ENCODE measurements around the gene SLC20A1. TPM values are rescaled to one million over a fixed set of nuclear protein-coding genes. Genes with fewer than 3 reads are reported as not detected.
A peak's percentile ranks its signal among the peaks of the same experiment; 100 is the strongest.
"Not testable (repeated sequence)": the region's sequence is repeated elsewhere in the genome, so short reads cannot be mapped to it uniquely, and the experiment has no call there.

SLC20A1 gene
- polyA plus RNA-seq, 1 donor from 2014 or later: 19.3 TPM

DNA sequence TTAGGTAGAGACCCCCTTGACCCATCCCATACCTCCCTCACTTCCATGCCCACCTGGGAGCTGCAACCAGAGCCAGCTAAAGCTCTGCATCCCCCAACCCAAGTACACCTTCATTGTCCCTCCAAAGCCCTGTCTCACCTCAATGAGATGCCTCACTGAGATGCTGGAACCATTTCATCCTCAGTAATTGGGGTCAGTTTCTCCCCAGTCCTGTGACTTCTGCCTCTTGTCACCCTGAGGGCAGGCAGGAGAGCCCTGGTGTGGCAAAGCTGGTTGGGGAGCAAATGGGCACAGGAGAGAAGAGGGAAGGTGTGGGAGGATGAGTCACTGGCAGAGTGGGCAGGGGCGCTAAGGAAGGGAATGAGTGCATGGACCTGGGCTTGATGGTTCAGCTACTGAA is 47.2 kb downstream of the SLC20A1 start:
- Mint-ChIP-seq H3K27me3 (no peaks in the 10 kb centered on the region), H3K27ac (peak overlapping the region in 1 of 3 donors; percentile 13), H3K4me1 (peaks cover 6 to 22% (median 12%) of the 10 kb centered on the region in 3 donors), H3K4me3 (no peak overlapping the region), H3K36me3 (no peaks in the 10 kb centered on the region), H3K9me3 (peaks cover 0 to 2% (median 0%) of the 10 kb centered on the region in 3 donors)

- Mint-ChIP-seq H3K4me3 (peak overlapping the region in 1 of 4 donors; percentile 74), H3K27ac (no peak overlapping the region), H3K4me1 (peaks cover 6 to 22% (median 15%) of the 10 kb centered on the region in 3 donors), H3K27me3 (no peaks in the 10 kb centered on the region), H3K9me3 (peaks cover 0 to 2% (median 0%) of the 10 kb centered on the region in 3 donors), H3K36me3 (no peaks in the 10 kb centered on the region)
Measured at GRCh38 chr2:112693596-112693995, 47.9 kb downstream of the SLC20A1 start.

GRCh38 chr2:112694182-112694581 is 48.4 kb downstream of the SLC20A1 start:
- peaks cover 0 to 2% (median 0%) of the 10 kb centered on the region in 3 donors for H3K9me3 Mint-ChIP-seq
- H3K36me3 Mint-ChIP-seq: no peaks in the 10 kb centered on the region
- no peak overlapping the region for H3K27ac Mint-ChIP-seq
- H3K4me3 Mint-ChIP-seq: no peak overlapping the region
- no peaks in the 10 kb centered on the region for H3K27me3 Mint-ChIP-seq
- H3K4me1 Mint-ChIP-seq: peaks cover 11 to 28% (median 20%) of the 10 kb centered on the region in 3 donors

DNA sequence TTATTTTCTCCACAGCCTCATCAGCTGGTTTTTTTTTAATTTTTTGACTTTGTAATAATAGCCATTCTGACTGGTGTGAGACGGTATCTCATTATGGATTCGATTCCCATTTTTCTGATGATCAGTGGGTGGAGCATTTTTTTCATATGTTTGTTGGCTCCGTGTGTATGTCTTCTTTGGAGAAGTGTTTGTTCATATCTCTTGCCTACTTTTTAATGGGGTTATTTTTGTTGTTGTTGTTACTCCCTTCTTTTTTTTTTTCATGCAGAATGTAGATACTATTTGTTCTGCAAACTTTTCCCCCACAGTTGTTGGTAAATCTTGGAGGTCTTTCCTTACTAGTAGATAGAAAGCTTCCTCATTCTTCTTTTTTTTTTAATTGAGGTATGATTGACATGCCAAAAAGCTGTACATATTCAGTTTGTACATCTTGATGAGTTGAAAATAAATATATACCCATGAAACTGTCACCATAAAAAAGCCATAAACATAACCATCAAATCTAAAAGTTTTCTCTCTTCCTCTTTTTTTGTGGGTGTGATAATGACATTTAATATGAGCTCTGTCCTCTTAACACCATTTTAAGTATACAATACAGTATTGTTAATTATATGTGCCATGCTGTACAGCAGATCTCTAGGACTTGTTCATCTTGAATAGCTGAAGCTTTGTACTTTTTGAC is 53.2 kb downstream of the SLC20A1 start:
- Mint-ChIP-seq H3K36me3 (no peaks in the 10 kb centered on the region), H3K4me1 (peaks cover 30 to 38% (median 31%) of the 10 kb centered on the region in 3 donors), H3K4me3 (peak overlapping the region in 3 of 4 donors; percentile 19 to 37 (median 26)), H3K9me3 (peaks cover 0 to 2% (median 0%) of the 10 kb centered on the region in 3 donors), H3K27me3 (no peaks in the 10 kb centered on the region), H3K27ac (peak overlapping the region; percentile 54 to 95 (median 90))

DNA sequence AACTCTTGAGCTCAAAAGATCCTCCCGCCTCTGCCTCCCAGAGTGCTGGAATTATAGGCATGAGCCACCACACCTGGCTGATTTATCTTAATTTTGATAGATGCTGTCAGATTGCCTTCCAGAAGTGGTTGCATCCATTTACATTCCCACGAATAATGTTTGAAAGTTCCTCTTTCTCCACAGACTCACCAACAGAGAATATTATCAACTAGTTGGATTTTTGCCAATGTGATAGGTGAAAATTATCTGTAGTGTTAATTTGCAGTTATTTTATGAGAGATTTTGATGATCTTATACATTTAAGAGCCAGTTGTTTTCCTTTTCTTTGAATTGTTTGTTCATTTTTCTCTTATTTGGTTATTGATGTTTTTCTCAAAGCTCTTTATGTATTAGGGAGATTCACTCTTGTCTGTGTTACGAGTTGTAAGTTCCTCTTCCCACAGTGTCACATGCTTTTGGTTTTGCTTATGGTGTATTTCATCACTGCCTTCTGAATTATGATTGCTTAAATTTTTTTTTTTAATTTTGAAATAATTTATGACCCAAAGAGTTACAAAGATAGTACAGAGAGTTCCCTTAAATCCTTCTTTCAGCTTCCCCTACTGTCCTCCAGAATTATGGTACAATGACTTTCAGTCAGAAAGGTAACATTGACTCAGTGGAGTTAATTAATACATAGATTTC is 54.4 kb downstream of the SLC20A1 start:
- peaks cover 0 to 2% (median 0%) of the 10 kb centered on the region in 3 donors for H3K9me3 Mint-ChIP-seq
- H3K27ac Mint-ChIP-seq: peak overlapping the region; percentile 90 to 95 (median 94)
- H3K36me3 Mint-ChIP-seq: no peaks in the 10 kb centered on the region
- H3K4me3 Mint-ChIP-seq: peak overlapping the region; percentile 47 to 68 (median 61)
- H3K27me3 Mint-ChIP-seq: no peaks in the 10 kb centered on the region
- peaks cover 31 to 38% (median 32%) of the 10 kb centered on the region in 3 donors for H3K4me1 Mint-ChIP-seq

DNA sequence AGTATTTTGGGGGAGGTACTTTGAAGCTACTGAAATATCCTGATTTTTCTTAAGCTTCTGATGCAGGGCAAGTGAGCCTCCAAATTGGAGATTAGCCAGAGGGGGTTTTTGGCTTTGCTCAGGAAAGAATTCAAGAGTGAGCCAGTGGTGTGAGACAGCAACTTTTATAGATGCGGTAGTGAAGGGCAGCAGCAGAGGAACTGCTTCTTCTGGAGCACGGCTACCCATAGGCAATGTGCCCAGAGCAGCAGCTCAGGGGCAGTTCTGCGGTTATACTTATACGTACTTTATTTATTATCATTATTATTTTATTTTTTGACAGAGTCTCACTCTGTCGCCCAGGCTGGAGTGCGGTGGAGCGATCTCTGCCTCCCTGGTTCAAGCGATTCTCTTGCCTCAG is 55.3 kb downstream of the SLC20A1 start:
- peaks cover 0 to 2% (median 0%) of the 10 kb centered on the region in 3 donors for H3K9me3 Mint-ChIP-seq
- no peaks in the 10 kb centered on the region for H3K36me3 Mint-ChIP-seq
- peak overlapping the region; percentile 90 to 95 (median 94) for H3K27ac Mint-ChIP-seq
- peaks cover 36 to 44% (median 41%) of the 10 kb centered on the region in 3 donors for H3K4me1 Mint-ChIP-seq
- H3K4me3 Mint-ChIP-seq: peak overlapping the region in 3 of 4 donors; percentile 42 to 72 (median 68)
- peaks cover 2% of the 10 kb centered on the region for H3K27me3 Mint-ChIP-seq

GRCh38 chr2:112703684-112704083 is 57.9 kb downstream of the SLC20A1 start:
- peaks cover 58 to 62% (median 59%) of the 10 kb centered on the region in 3 donors for H3K4me1 Mint-ChIP-seq
- H3K4me3 Mint-ChIP-seq: no peak overlapping the region
- no peaks in the 10 kb centered on the region for H3K9me3 Mint-ChIP-seq
- no peaks in the 10 kb centered on the region for H3K36me3 Mint-ChIP-seq
- H3K27me3 Mint-ChIP-seq: peaks cover 2% of the 10 kb centered on the region
- H3K27ac Mint-ChIP-seq: no peak overlapping the region

- Mint-ChIP-seq H3K4me1 (peaks cover 44 to 53% (median 51%) of the 10 kb centered on the region in 3 donors), H3K27ac (peak overlapping the region in 1 of 3 donors; percentile 72), H3K27me3 (peaks cover 2% of the 10 kb centered on the region), H3K4me3 (peak overlapping the region in 1 of 4 donors; percentile 9), H3K36me3 (no peaks in the 10 kb centered on the region), H3K9me3 (no peaks in the 10 kb centered on the region)
Measured at GRCh38 chr2:112705575-112705974, 59.8 kb downstream of the SLC20A1 start.

- Mint-ChIP-seq H3K36me3 (peaks cover 1% of the 10 kb centered on the region), H3K27me3 (peaks cover 2% of the 10 kb centered on the region), H3K27ac (peak overlapping the region in 2 of 3 donors; percentile 8 to 54), H3K9me3 (no peaks in the 10 kb centered on the region), H3K4me3 (peak overlapping the region in 3 of 4 donors; percentile 4 to 58 (median 50)), H3K4me1 (peaks cover 41 to 54% (median 50%) of the 10 kb centered on the region in 3 donors)
Measured at GRCh38 chr2:112706170-112706664, 60.5 kb downstream of the SLC20A1 start.

DNA sequence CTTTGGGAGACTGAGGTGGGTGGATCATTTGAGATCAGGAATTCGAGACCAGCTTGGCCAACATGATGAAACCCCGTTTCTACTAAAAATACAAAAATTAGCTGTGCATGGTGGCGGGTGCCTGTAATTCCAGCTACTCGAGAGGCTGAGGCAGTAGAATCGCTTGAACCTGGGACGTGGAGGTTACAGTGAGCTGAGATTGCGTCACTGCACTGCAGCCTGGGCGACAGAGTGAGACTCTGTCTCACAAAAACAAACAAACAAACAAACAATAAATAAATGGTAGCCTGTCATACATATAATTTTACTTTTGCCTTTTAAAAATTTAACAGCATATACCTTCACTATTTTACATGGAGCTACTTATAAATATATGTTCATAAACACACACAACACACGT is 61.2 kb downstream of the SLC20A1 start:
- H3K27ac Mint-ChIP-seq, H3K27me3 Mint-ChIP-seq, H3K9me3 Mint-ChIP-seq, H3K36me3 Mint-ChIP-seq: not testable (repeated sequence)
- Mint-ChIP-seq H3K4me1 (peaks cover 39 to 54% (median 48%) of the 10 kb centered on the region in 3 donors), H3K4me3 (peak overlapping the region in 3 of 4 donors; percentile 4 to 45 (median 45))

DNA sequence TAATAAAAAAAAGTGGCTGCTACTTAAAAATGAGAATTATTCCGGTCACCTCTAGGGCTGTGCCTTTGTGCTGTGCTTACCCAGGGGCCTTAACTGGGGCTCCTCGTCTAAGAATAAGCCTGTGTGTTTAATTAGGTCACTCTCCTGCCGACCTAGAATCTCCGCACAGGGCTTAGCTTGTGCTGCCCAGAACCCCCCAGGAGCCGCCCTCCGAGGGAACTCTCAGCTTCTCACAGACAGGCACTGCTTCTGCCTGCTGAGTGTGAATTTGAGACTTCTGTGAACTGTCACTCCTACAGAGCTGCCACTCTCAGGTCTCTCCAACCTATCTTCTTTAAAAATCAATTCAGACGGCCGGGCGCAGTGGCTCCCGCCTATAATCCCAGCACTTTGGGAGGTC is 63.2 kb downstream of the SLC20A1 start:
- peaks cover 4% of the 10 kb centered on the region for H3K27me3 Mint-ChIP-seq
- peaks cover 38 to 60% (median 53%) of the 10 kb centered on the region in 3 donors for H3K4me1 Mint-ChIP-seq
- no peaks in the 10 kb centered on the region for H3K9me3 Mint-ChIP-seq
- H3K27ac Mint-ChIP-seq: peak overlapping the region; percentile 16 to 92 (median 74)
- H3K36me3 Mint-ChIP-seq: peaks cover 2% of the 10 kb centered on the region
- H3K4me3 Mint-ChIP-seq: peak overlapping the region; percentile 22 to 89 (median 76)

GRCh38 chr2:112709703-112710102 is 64.0 kb downstream of the SLC20A1 start:
- peak overlapping the region in 3 of 4 donors; percentile 22 to 89 (median 79) for H3K4me3 Mint-ChIP-seq
- H3K4me1 Mint-ChIP-seq: peaks cover 38 to 58% (median 53%) of the 10 kb centered on the region in 3 donors

GRCh38 chr2:112710956-112711750 is 65.4 kb downstream of the SLC20A1 start:
- peaks cover 2% of the 10 kb centered on the region for H3K27me3 Mint-ChIP-seq
- H3K4me3 Mint-ChIP-seq: peak overlapping the region in 3 of 4 donors; percentile 6 to 90 (median 60)
- H3K9me3 Mint-ChIP-seq: peaks cover 0 to 2% (median 0%) of the 10 kb centered on the region in 3 donors
- peaks cover 2% of the 10 kb centered on the region for H3K36me3 Mint-ChIP-seq
- peaks cover 30 to 47% (median 47%) of the 10 kb centered on the region in 3 donors for H3K4me1 Mint-ChIP-seq
- peak overlapping the region in 2 of 3 donors; percentile 43 to 46 for H3K27ac Mint-ChIP-seq

More at GRCh38 chr2:112709703-112710102, 64.0 kb downstream of the SLC20A1 start:
- peaks cover 2% of the 10 kb centered on the region for H3K36me3 Mint-ChIP-seq
- no peaks in the 10 kb centered on the region for H3K9me3 Mint-ChIP-seq
- peak overlapping the region in 1 of 3 donors; percentile 18 for H3K27ac Mint-ChIP-seq
- peaks cover 4% of the 10 kb centered on the region for H3K27me3 Mint-ChIP-seq

- Mint-ChIP-seq H3K4me3 (peak overlapping the region in 1 of 4 donors; percentile 34), H3K27ac (peak overlapping the region in 1 of 3 donors; percentile 56), H3K27me3 (peaks cover 2% of the 10 kb centered on the region), H3K36me3 (peaks cover 2% of the 10 kb centered on the region), H3K4me1 (peaks cover 20 to 38% (median 35%) of the 10 kb centered on the region in 3 donors), H3K9me3 (peaks cover 1 to 4% (median 3%) of the 10 kb centered on the region in 3 donors)
Measured at GRCh38 chr2:112712465-112712864, 66.7 kb downstream of the SLC20A1 start.
